Neutrophil (primary cell): ENCODE results near the gene CLSTN2.

Experiments
- H3K27ac ChIP-seq: fragments of 200-600 bp; sonication (generic); 2 replicates; pipeline ENCODE4 v1.5.1; 2016; ENCODE audit warnings: mild to moderate bottlenecking, moderate library complexity
- H3K27me3 ChIP-seq: fragments of 200-600 bp; sonication (generic); 2 replicates; pipeline ENCODE4 v1.6.0; 2016; ENCODE audit warnings: mild to moderate bottlenecking
- H3K36me3 ChIP-seq: fragments of 200-600 bp; sonication (generic); 2 replicates; pipeline ENCODE4 v1.5.1; 2017
- H3K4me1 ChIP-seq, 2 experiments: fragments of 200-600 bp in 1 of 2; sonication (generic) in 1 of 2; 1 replicate in 1 of 2; 2 replicates in 1 of 2; pipeline versions ENCODE4 v1.5.1 to v1.6.1; 2013 to 2016; ENCODE audit warnings: low read depth in 1 of 2, low read length in 1 of 2, mild to moderate bottlenecking in 1 of 2, moderate library complexity in 1 of 2; ENCODE audit not compliant: control insufficient read depth in 1 of 2, insufficient read depth in 1 of 2
- H3K4me3 ChIP-seq, 2 experiments: fragments of 200-600 bp in 1 of 2; sonication (generic) in 1 of 2; 1 replicate in 1 of 2; 2 replicates in 1 of 2; pipeline ENCODE4 v1.5.1; 2013 to 2016; ENCODE audit warnings: low read depth in 1 of 2, low read length in 1 of 2, mild to moderate bottlenecking in 1 of 2, moderate library complexity in 1 of 2
- H3K9me3 ChIP-seq: fragments of 200-600 bp; sonication (generic); 2 replicates; pipeline ENCODE4 v1.5.1; 2016
- CTCF ChIP-seq: fragments of 200-600 bp; sonication (generic); IDR thresholded peaks from 2 replicates; pipeline ENCODE4 v1.5.1; 2016; ENCODE audit warnings: antibody characterized with exemption

Gene CLSTN2

GRCh38 chr3:140007081-140007480 lies 72.1 kb downstream of the CLSTN2 start:
- no peak for TF ChIP-seq CTCF
- Histone ChIP-seq H3K4me3 (no peak overlapping the region), H3K36me3 (no peaks in the 10 kb centered on the region), H3K27me3 (no peaks in the 10 kb centered on the region), H3K27ac (no peak overlapping the region), H3K9me3 (no peaks in the 10 kb centered on the region), H3K4me1 (no peaks in the 10 kb centered on the region)

- no peaks in the 10 kb centered on the region for H3K36me3 ChIP-seq
- H3K4me3 ChIP-seq: no peak overlapping the region
- no peak for TF ChIP-seq CTCF
- no peak overlapping the region for H3K27ac ChIP-seq
- no peaks in the 10 kb centered on the region for H3K27me3 ChIP-seq
- no peaks in the 10 kb centered on the region for H3K9me3 ChIP-seq
- H3K4me1 ChIP-seq: no peaks in the 10 kb centered on the region
These were observed 73.2 kb downstream of the CLSTN2 start for GRCh38 chr3:140007911-140008869.

GRCh38 chr3:140010391-140010790 lies 75.4 kb downstream of the CLSTN2 start:
- TF ChIP-seq CTCF: no peak
- no peak overlapping the region for H3K4me3 ChIP-seq
- no peaks in the 10 kb centered on the region for H3K36me3 ChIP-seq

GRCh38 chr3:140011086-140011485 lies 76.1 kb downstream of the CLSTN2 start:
- H3K4me3 ChIP-seq: no peak overlapping the region
- H3K27ac ChIP-seq: no peak overlapping the region
- no peaks in the 10 kb centered on the region for H3K27me3 ChIP-seq
- H3K4me1 ChIP-seq: no peaks in the 10 kb centered on the region
- no peaks in the 10 kb centered on the region for H3K9me3 ChIP-seq
- no peaks in the 10 kb centered on the region for H3K36me3 ChIP-seq
- no peak for TF ChIP-seq CTCF

More at GRCh38 chr3:140010391-140010790, 75.4 kb downstream of the CLSTN2 start:
- Histone ChIP-seq H3K27ac (no peak overlapping the region), H3K27me3 (no peaks in the 10 kb centered on the region), H3K4me1 (no peaks in the 10 kb centered on the region), H3K9me3 (no peaks in the 10 kb centered on the region)

GRCh38 chr3:140011611-140012277 lies 76.8 kb downstream of the CLSTN2 start:
- Histone ChIP-seq H3K36me3 (no peaks in the 10 kb centered on the region), H3K4me1 (no peaks in the 10 kb centered on the region), H3K27ac (no peak overlapping the region), H3K4me3 (no peak overlapping the region), H3K27me3 (no peaks in the 10 kb centered on the region), H3K9me3 (no peaks in the 10 kb centered on the region)
- TF ChIP-seq CTCF: no peak
